ENCODE measurements around the gene GABRB3.

Gene GABRB3

DNA sequence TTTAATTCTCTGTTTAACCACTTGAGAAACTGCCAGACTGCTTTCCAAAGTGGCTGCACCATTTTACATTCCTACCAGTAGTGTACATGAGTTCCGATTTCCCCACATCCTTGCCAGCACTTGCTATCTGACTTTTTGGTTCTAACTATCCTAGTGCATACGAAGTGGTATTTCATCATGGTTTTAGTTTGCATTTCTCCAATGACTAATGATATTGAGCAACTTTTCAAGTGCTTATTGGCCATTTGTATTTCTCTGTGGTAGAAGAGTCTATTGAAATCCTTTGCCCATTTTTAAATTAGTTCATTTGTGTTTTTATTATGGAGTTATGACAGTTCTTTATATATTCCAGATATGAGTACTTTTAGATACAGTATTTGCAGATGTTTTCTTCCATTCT lies 247.8 kb downstream of the GABRB3 start:
- DNase-seq: no peak

DNA sequence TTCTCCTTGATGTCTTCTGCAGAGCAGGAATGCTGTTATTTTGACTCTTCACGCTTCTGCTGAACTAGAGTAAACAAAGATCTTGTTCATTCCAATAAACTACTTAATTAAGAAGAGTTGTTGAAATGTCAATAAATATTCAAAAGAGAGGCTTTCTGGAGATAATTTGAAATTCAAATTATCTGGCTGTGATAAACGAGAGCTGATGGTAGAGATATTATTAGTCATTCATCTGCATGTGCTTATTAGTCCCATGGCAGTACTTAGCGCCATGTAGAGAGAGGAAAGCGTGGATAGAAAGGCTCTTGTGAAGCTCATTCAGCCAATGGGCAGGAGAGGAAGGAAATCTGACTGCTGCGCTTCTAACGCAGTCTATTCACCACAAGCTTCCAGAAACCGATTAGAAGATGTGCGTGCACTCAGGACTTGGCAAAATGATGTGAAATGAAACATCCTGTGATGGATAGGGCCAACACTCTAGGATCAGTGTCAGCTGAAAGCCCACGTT lies 251.1 kb downstream of the GABRB3 start:
- DNase-seq: no peak

GRCh38 chr15:26521130-26521529 lies 251.7 kb downstream of the GABRB3 start:
- no peak for DNase-seq

DNA sequence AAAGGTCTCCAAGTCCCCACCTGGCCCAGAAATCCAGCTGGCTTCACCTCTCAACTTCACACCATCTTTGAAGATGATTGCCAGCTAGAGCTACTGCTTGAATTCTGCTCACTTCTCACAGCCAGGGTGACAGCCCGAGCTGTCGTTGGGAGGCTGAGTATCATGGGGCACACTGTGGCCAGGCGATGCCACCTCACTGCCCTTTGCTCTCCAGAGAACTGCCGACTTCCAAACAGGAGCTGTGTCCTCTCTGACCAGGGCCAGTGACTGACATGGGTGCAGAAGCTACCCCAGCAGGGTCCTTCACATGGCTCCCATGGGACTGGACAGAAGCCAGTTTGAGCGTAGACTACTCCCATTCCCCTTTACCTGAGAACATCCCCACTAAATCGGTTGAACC lies 254.0 kb downstream of the GABRB3 start:
- DNase-seq: no peak

- DNase-seq: no peak
Measured at GRCh38 chr15:26516102-26516980, 256.5 kb downstream of the GABRB3 start.

GRCh38 chr15:26504009-26504408 lies 268.9 kb downstream of the GABRB3 start:
- no peak for DNase-seq
